Glutamatergic neuron (in vitro differentiated cells): ENCODE results near the gene RAB10. TPM values are rescaled to one million over a fixed set of nuclear protein-coding genes. Genes with fewer than 3 reads are reported as not detected.
"Not testable (repeated sequence)": the region's sequence is repeated elsewhere in the genome, so short reads cannot be mapped to it uniquely, and the experiment has no call there.

ENCODE experiments used
- DNase-seq: peaks from one replicate; pipeline ENCODE4 v3.0.0; 2022
- H3K27ac Mint-ChIP-seq: one replicate; pipeline ENCODE4 v1.8.0; 2020; ENCODE audit warnings: mild to moderate bottlenecking, mixed read lengths, inconsistent platforms; ENCODE audit not compliant: unreplicated experiment
- H3K27me3 Mint-ChIP-seq: one replicate; pipeline ENCODE4 v1.8.0; 2020; ENCODE audit warnings: mild to moderate bottlenecking, moderate library complexity, mixed read lengths, inconsistent platforms; ENCODE audit not compliant: unreplicated experiment
- H3K36me3 Mint-ChIP-seq: one replicate; pipeline ENCODE4 v1.8.0; 2020; ENCODE audit warnings: mild to moderate bottlenecking, mixed read lengths, inconsistent platforms; ENCODE audit not compliant: unreplicated experiment
- H3K4me1 Mint-ChIP-seq: one replicate; pipeline ENCODE4 v1.8.0; 2020; ENCODE audit warnings: mild to moderate bottlenecking, low read depth, mixed read lengths, inconsistent platforms; ENCODE audit not compliant: unreplicated experiment
- H3K4me3 Mint-ChIP-seq: one replicate; pipeline ENCODE4 v1.8.0; 2020; ENCODE audit warnings: mild to moderate bottlenecking, mixed read lengths, inconsistent platforms; ENCODE audit not compliant: unreplicated experiment
- H3K9me3 Mint-ChIP-seq: one replicate; pipeline ENCODE4 v1.8.0; 2020; ENCODE audit warnings: mild to moderate bottlenecking, moderate library complexity, mixed read lengths, inconsistent platforms; ENCODE audit not compliant: unreplicated experiment
- CTCF ChIP-seq: fragments of 200-600 bp; sonication (generic); IDR thresholded peaks from one replicate; pipeline ENCODE4 v1.5.0; 2021; ENCODE audit not compliant: partially characterized antibody, unreplicated experiment
- total RNA-seq: library from RNA; stranded (reverse); fragmentation: NEBNext Ultra II Directional; extraction: Animal tissue kit (Norgen Biotek cat#: 25700); gene quantifications from one replicate; pipeline ENCODE4 v1.2.1, GENCODE V29; 2021; ENCODE audit not compliant: unreplicated experiment

RAB10 gene
- total RNA-seq, 1 donor from 2014 or later = 168 TPM

GRCh38 chr2:25993049-25993448, 40.8 kb upstream of the RAB10 start:
- Mint-ChIP-seq H3K4me1 (no peaks in the 10 kb centered on the region), H3K27me3 (peaks cover 5% of the 10 kb centered on the region), H3K9me3 (peaks cover 2% of the 10 kb centered on the region), H3K27ac (no peak overlapping the region), H3K36me3 (peaks cover 4% of the 10 kb centered on the region), H3K4me3 (no peak overlapping the region)
- no peak for TF ChIP-seq CTCF
- DNase-seq = no peak

- Mint-ChIP-seq H3K36me3 (peaks cover 4% of the 10 kb centered on the region), H3K27ac (no peak overlapping the region), H3K9me3 (peaks cover 3% of the 10 kb centered on the region), H3K4me3 (no peak overlapping the region), H3K27me3 (peaks cover 5% of the 10 kb centered on the region), H3K4me1 (no peaks in the 10 kb centered on the region)
- no peak for DNase-seq
- TF ChIP-seq CTCF = no peak
Measured at GRCh38 chr2:25994509-25994908, 39.4 kb upstream of the RAB10 start.

- no peak for TF ChIP-seq CTCF
- H3K27ac Mint-ChIP-seq = no peak overlapping the region
- DNase-seq = no peak
- peaks cover 4% of the 10 kb centered on the region for H3K36me3 Mint-ChIP-seq
- H3K4me3 Mint-ChIP-seq = no peak overlapping the region
- no peaks in the 10 kb centered on the region for H3K4me1 Mint-ChIP-seq
- H3K27me3 Mint-ChIP-seq = peaks cover 5% of the 10 kb centered on the region
- peaks cover 3% of the 10 kb centered on the region for H3K9me3 Mint-ChIP-seq
Measured at GRCh38 chr2:25996844-25997243, 37.0 kb upstream of the RAB10 start.

- not testable (repeated sequence) for H3K9me3 Mint-ChIP-seq, H3K36me3 Mint-ChIP-seq, DNase-seq, H3K4me1 Mint-ChIP-seq, H3K27me3 Mint-ChIP-seq, H3K27ac Mint-ChIP-seq, H3K4me3 Mint-ChIP-seq
Measured at GRCh38 chr2:25998816-25999383, 35.0 kb upstream of the RAB10 start.

GRCh38 chr2:25999406-25999805, 34.5 kb upstream of the RAB10 start:
- not testable (repeated sequence) for H3K27me3 Mint-ChIP-seq, H3K36me3 Mint-ChIP-seq, H3K27ac Mint-ChIP-seq, H3K4me3 Mint-ChIP-seq, H3K9me3 Mint-ChIP-seq, DNase-seq, H3K4me1 Mint-ChIP-seq

- TF ChIP-seq CTCF = no peak
- H3K27me3 Mint-ChIP-seq = no peaks in the 10 kb centered on the region
- no peaks in the 10 kb centered on the region for H3K36me3 Mint-ChIP-seq
- DNase-seq = no peak
- H3K4me1 Mint-ChIP-seq = no peaks in the 10 kb centered on the region
- H3K4me3 Mint-ChIP-seq = no peak overlapping the region
- H3K9me3 Mint-ChIP-seq = peaks cover 3% of the 10 kb centered on the region
- no peak overlapping the region for H3K27ac Mint-ChIP-seq
Measured at GRCh38 chr2:26000561-26001082, 33.3 kb upstream of the RAB10 start.
